ENCODE data around the gene ELF2. TPM values are rescaled to one million over a fixed set of nuclear protein-coding genes. Genes with fewer than 3 reads are reported as not detected.
A peak's percentile ranks its signal among the peaks of the same experiment; 100 is the strongest.

ELF2 gene
- polyA plus RNA-seq, 3 donors: 14.0 to 34.3 (median 18.9) TPM

GRCh38 chr4:139014371-139015268 lies 162.4 kb downstream of the ELF2 start:
- Histone ChIP-seq H2AFZ (ENCODE audit: insufficient read depth, low read depth, low read length, poor library complexity, severe bottlenecking) (peak overlapping the region; percentile 64), H3K4me1 (ENCODE audit: control insufficient read depth in 1 of 2, insufficient read depth in 2 of 2, low read length in 2 of 2) (peaks cover 46 to 55% of the 10 kb centered on the region in 2 donors), H3K9me3 (replicated peaks in 1 of 2; ENCODE audit: control insufficient read depth in 1 of 2, insufficient read depth in 1 of 2, low read length in 2 of 2) (no peaks in the 10 kb centered on the region), H4K20me1 (ENCODE audit: insufficient read depth, low read length) (peaks cover 27% of the 10 kb centered on the region), H3K27me3 (ENCODE audit: control insufficient read depth in 2 of 2, insufficient read depth in 2 of 2, low read length in 2 of 2) (no peaks in the 10 kb centered on the region), H3K4me3 (replicated peaks in 1 of 3; ENCODE audit: low read depth in 2 of 3, low read length in 3 of 3) (peak overlapping the region; percentile 67 to 86 (median 86)), H3K36me3 (replicated peaks in 1 of 2; ENCODE audit: control insufficient read depth in 1 of 2, insufficient read depth in 2 of 2, low read length in 2 of 2) (no peaks in the 10 kb centered on the region), H3K9ac (ENCODE audit: insufficient read depth, low read length, poor library complexity, severe bottlenecking) (peak overlapping the region; percentile 89), H3K4me2 (replicated peaks; ENCODE audit: extremely low read depth, low read length, poor library complexity, severe bottlenecking) (peak overlapping the region; percentile 80), H3K79me2 (ENCODE audit: insufficient read depth, low read length) (peaks cover 52% of the 10 kb centered on the region), H3K27ac (ENCODE audit: low read depth in 1 of 2, low read length in 2 of 2) (peak overlapping the region; percentile 72 to 92)
- Mint-ChIP-seq H3K27ac (peak overlapping the region; percentile 98 to 99 (median 99)), H3K9me3 (no peaks in the 10 kb centered on the region), H3K27me3 (ENCODE audit: low read depth in 3 of 3) (peaks cover 0 to 3% (median 0%) of the 10 kb centered on the region in 3 donors), H3K36me3 (peaks cover 0 to 4% of the 10 kb centered on the region in 2 donors), H3K4me1 (peaks cover 45% of the 10 kb centered on the region), H3K4me3 (peak overlapping the region; percentile 83 to 91)
- 11% methylated on average over 9 of the region's 9 CpGs for WGBS (ENCODE audit: insufficient coverage)
- intact Hi-C loops (cut with micrococcal nuclease): loop anchor here (5.0 to 10.0 kb wide), 5 partner anchors 32 to 1080 kb away; no protein-coding TSS in a partner anchor
- TF ChIP-seq CTCF (IDR thresholded peaks at IDR 0.05): no peak
- peak; percentile 49 to 82 (median 63) for DNase-seq

- no peak overlapping the region for H3K27ac Mint-ChIP-seq
These were observed 165.6 kb downstream of the ELF2 start for GRCh38 chr4:139011225-139011950.

More at GRCh38 chr4:139011225-139011950, 165.6 kb downstream of the ELF2 start:
- DNase-seq: no peak
- no peak for TF ChIP-seq CTCF (IDR thresholded peaks at IDR 0.05)
- H3K4me1 ChIP-seq (ENCODE audit: control insufficient read depth in 1 of 2, insufficient read depth in 2 of 2, low read length in 2 of 2): peaks cover 14 to 31% of the 10 kb centered on the region in 2 donors
- peaks cover 0 to 3% (median 0%) of the 10 kb centered on the region in 3 donors for H3K27me3 Mint-ChIP-seq (ENCODE audit: low read depth in 3 of 3)
- intact Hi-C loops (cut with micrococcal nuclease): loop anchor here (10.0 kb wide), 2 partner anchors 57 to 1083 kb away; no protein-coding TSS in a partner anchor
- H3K9ac ChIP-seq (ENCODE audit: insufficient read depth, low read length, poor library complexity, severe bottlenecking): no peak overlapping the region
- peaks cover 20% of the 10 kb centered on the region for H3K79me2 ChIP-seq (ENCODE audit: insufficient read depth, low read length)
- WGBS (ENCODE audit: insufficient coverage): 81% methylated on average over 9 of the region's 16 CpGs
- no peaks in the 10 kb centered on the region for H3K36me3 ChIP-seq (replicated peaks in 1 of 2; ENCODE audit: control insufficient read depth in 1 of 2, insufficient read depth in 2 of 2, low read length in 2 of 2)
- peaks cover 0 to 8% (median 2%) of the 10 kb centered on the region in 7 donors for H3K9me3 Mint-ChIP-seq
- no peaks in the 10 kb centered on the region for H3K9me3 ChIP-seq (replicated peaks in 1 of 2; ENCODE audit: control insufficient read depth in 1 of 2, insufficient read depth in 1 of 2, low read length in 2 of 2)
- H3K4me3 Mint-ChIP-seq: no peak overlapping the region
- H3K4me3 ChIP-seq (replicated peaks in 1 of 3; ENCODE audit: low read depth in 2 of 3, low read length in 3 of 3): no peak overlapping the region
- no peaks in the 10 kb centered on the region for H3K27me3 ChIP-seq (ENCODE audit: control insufficient read depth in 2 of 2, insufficient read depth in 2 of 2, low read length in 2 of 2)
- H3K4me1 Mint-ChIP-seq: peaks cover 34% of the 10 kb centered on the region
- no peak overlapping the region for H3K27ac ChIP-seq (ENCODE audit: low read depth in 1 of 2, low read length in 2 of 2)
- peaks cover 5% of the 10 kb centered on the region in 2 donors for H3K36me3 Mint-ChIP-seq
- no peak overlapping the region for H2AFZ ChIP-seq (ENCODE audit: insufficient read depth, low read depth, low read length, poor library complexity, severe bottlenecking)
- H3K4me2 ChIP-seq (replicated peaks; ENCODE audit: extremely low read depth, low read length, poor library complexity, severe bottlenecking): no peak overlapping the region
- no peaks in the 10 kb centered on the region for H4K20me1 ChIP-seq (ENCODE audit: insufficient read depth, low read length)
